ENCODE data around the gene ZP3.
"Not testable (repeated sequence)": the region's sequence is repeated elsewhere in the genome, so short reads cannot be mapped to it uniquely, and the experiment has no call there.

Gene ZP3

DNA sequence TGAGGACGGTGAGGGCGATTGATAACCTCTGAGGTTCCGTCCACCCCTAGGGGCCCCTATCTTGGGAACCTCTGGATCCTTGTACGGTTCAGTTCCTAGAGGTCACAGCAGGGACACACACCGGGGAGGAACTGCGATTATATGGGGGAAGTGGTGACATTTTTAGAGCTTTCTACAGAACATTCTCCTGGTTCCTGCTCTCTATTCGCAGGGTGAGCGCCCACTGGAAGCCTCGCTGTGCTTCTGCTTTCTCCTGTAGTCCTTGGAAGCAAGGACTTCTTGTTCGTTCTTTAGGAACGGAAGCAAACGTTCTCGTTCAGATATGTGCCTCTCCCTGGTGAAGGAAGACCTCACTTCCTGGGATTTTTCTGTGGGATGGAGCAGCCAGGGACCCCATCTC, 63.2 kb downstream of the ZP3 start:
- DNase-seq = not testable (repeated sequence)
